ENCODE results near the gene EDN3. TPM values are rescaled to one million over a fixed set of nuclear protein-coding genes. Genes with fewer than 3 reads are reported as not detected.

The EDN3 gene
- polyA plus RNA-seq, 1 donor (not counting 4 experiments of a cell fraction or from before 2014, with no cell fraction given) = not detected

DNA sequence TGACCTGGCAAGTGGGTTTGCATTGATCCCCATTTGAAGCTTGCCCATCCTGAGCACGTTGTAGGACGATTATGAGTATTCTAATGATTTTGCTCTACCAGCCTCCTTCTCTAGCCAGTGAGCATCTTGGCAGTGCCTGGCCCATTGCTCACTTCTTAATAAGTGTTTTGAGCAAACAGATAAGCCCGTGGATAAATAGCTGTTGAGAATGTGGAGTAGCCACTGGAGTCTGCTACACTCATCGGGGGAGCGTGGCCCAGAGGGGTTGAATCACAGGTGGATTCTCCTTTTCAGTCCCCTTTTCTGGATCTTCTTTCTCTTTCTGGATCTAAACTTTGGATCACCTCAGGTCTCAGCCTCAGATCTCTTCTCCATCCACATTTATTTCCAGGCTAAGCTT lies 15.9 kb upstream of the EDN3 start:
- H3K4me3 ChIP-seq (ENCODE audit: control insufficient read depth in 2 of 3, extremely low read depth in 1 of 3, insufficient read depth in 2 of 3, low read depth in 1 of 3, low read length in 3 of 3) = no peak overlapping the region
- H2AFZ ChIP-seq (ENCODE audit: control insufficient read depth, low read length) = no peak overlapping the region
- TF ChIP-seq, protein P1, sequence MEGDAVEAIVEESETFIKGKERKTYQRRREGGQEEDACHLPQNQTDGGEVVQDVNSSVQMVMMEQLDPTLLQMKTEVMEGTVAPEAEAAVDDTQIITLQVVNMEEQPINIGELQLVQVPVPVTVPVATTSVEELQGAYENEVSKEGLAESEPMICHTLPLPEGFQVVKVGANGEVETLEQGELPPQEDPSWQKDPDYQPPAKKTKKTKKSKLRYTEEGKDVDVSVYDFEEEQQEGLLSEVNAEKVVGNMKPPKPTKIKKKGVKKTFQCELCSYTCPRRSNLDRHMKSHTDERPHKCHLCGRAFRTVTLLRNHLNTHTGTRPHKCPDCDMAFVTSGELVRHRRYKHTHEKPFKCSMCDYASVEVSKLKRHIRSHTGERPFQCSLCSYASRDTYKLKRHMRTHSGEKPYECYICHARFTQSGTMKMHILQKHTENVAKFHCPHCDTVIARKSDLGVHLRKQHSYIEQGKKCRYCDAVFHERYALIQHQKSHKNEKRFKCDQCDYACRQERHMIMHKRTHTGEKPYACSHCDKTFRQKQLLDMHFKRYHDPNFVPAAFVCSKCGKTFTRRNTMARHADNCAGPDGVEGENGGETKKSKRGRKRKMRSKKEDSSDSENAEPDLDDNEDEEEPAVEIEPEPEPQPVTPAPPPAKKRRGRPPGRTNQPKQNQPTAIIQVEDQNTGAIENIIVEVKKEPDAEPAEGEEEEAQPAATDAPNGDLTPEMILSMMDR (optimal IDR thresholded peaks at IDR 0.05 in 1 of 3, IDR thresholded peaks at IDR 0.05 in 1 of 3, conservative IDR thresholded peaks at IDR 0.05 in 1 of 3; ENCODE audit: extremely low read depth in 1 of 3, insufficient read depth in 2 of 3, low read length in 3 of 3) = no peak
- no peak for TF ChIP-seq EZH2 (IDR thresholded peaks at IDR 0.05; ENCODE audit: low read length)
- no peak for DNase-seq (ENCODE audit: low read depth, low spot score)
- H3K27me3 ChIP-seq (ENCODE audit: control insufficient read depth, extremely low read depth, insufficient read depth, low read length) = no peaks in the 10 kb centered on the region
- no peaks in the 10 kb centered on the region for H3K79me2 ChIP-seq (ENCODE audit: control insufficient read depth, insufficient read depth, low read length)
- dilution Hi-C loops (cut with MboI; ENCODE audit: extremely low pct_ligation_motif_present, low sequenced_read_pairs) = no loop called here
- no peaks in the 10 kb centered on the region for H3K9me3 ChIP-seq (ENCODE audit: control insufficient read depth, low read depth, low read length)
- no peaks in the 10 kb centered on the region for H3K4me1 ChIP-seq (ENCODE audit: control insufficient read depth, extremely low read depth, insufficient read depth, low read length)
- no peaks in the 10 kb centered on the region for H4K20me1 ChIP-seq (ENCODE audit: control insufficient read depth, extremely low read depth, insufficient read depth, low read length)
- no peak overlapping the region for H3K9ac ChIP-seq (ENCODE audit: control insufficient read depth, extremely low read depth, insufficient read depth, low read length)
- no peak overlapping the region for H3K27ac ChIP-seq (ENCODE audit: control insufficient read depth, insufficient read depth, low read length)
- no peak for FAIRE-seq
- H3K9me1 ChIP-seq (ENCODE audit: control insufficient read depth, extremely low read depth, insufficient read depth, low read length) = no peaks in the 10 kb centered on the region
- no peak overlapping the region for H3K4me2 ChIP-seq (ENCODE audit: control insufficient read depth, extremely low read depth, insufficient read depth, low read depth, low read length)
- no peaks in the 10 kb centered on the region for H3K36me3 ChIP-seq (ENCODE audit: control insufficient read depth in 2 of 2, extremely low read depth in 1 of 2, insufficient read depth in 2 of 2, low read length in 2 of 2)

DNA sequence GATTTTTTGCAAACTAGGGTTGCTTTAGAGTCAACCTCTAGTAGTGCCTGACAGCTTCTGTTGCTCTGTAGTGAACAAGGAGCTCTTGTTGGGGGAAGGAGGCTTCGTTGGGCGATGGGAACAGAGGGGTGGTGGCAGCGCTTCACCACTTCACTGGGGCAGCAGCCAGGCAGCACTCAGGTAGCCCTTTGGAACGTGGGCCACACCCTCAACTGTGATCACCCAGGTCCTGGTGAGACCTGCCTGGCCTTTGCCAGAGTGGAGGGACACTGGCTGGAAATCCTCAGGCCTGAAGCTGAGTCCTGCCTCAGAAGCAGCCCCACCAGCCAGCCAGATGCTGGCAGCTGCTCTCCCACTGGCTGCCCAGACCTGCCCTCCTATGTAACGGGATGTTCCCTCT lies 10.4 kb upstream of the EDN3 start:
- H4K20me1 ChIP-seq (ENCODE audit: control insufficient read depth, extremely low read depth, insufficient read depth, low read length) = no peaks in the 10 kb centered on the region
- H3K27ac ChIP-seq (ENCODE audit: control insufficient read depth, insufficient read depth, low read length) = no peak overlapping the region
- H3K9ac ChIP-seq (ENCODE audit: control insufficient read depth, extremely low read depth, insufficient read depth, low read length) = no peak overlapping the region
- no peak overlapping the region for H2AFZ ChIP-seq (ENCODE audit: control insufficient read depth, low read length)
- H3K9me3 ChIP-seq (ENCODE audit: control insufficient read depth, low read depth, low read length) = no peaks in the 10 kb centered on the region
- H3K9me1 ChIP-seq (ENCODE audit: control insufficient read depth, extremely low read depth, insufficient read depth, low read length) = no peaks in the 10 kb centered on the region
- dilution Hi-C loops (cut with MboI; ENCODE audit: extremely low pct_ligation_motif_present, low sequenced_read_pairs) = no loop called here
- H3K4me2 ChIP-seq (ENCODE audit: control insufficient read depth, extremely low read depth, insufficient read depth, low read depth, low read length) = no peak overlapping the region
- no peak overlapping the region for H3K4me3 ChIP-seq (ENCODE audit: control insufficient read depth in 2 of 3, extremely low read depth in 1 of 3, insufficient read depth in 2 of 3, low read depth in 1 of 3, low read length in 3 of 3)
- no peaks in the 10 kb centered on the region for H3K27me3 ChIP-seq (ENCODE audit: control insufficient read depth, extremely low read depth, insufficient read depth, low read length)
- no peak for TF ChIP-seq EZH2 (IDR thresholded peaks at IDR 0.05; ENCODE audit: low read length)
- TF ChIP-seq, protein P1 (optimal IDR thresholded peaks at IDR 0.05 in 1 of 3, IDR thresholded peaks at IDR 0.05 in 1 of 3, conservative IDR thresholded peaks at IDR 0.05 in 1 of 3; ENCODE audit: extremely low read depth in 1 of 3, insufficient read depth in 2 of 3, low read length in 3 of 3) = no peak
- FAIRE-seq = no peak
- no peaks in the 10 kb centered on the region for H3K79me2 ChIP-seq (ENCODE audit: control insufficient read depth, insufficient read depth, low read length)
- H3K36me3 ChIP-seq (ENCODE audit: control insufficient read depth in 2 of 2, extremely low read depth in 1 of 2, insufficient read depth in 2 of 2, low read length in 2 of 2) = no peaks in the 10 kb centered on the region
- no peaks in the 10 kb centered on the region for H3K4me1 ChIP-seq (ENCODE audit: control insufficient read depth, extremely low read depth, insufficient read depth, low read length)
- no peak for DNase-seq (ENCODE audit: low read depth, low spot score)

All from keratinocyte (primary cell).